RWPE1 (cell line): ENCODE data around the gene HOXA10.

Experiments
- CTCF ChIA-PET: fragments of 350-600 bp; sonication (Branson Sonifier 250); formaldehyde crosslinking; extraction: SDS; loops from one replicate; lab custom pipeline; 2021; lab: Yijun Ruan, JAX
- POLR2A ChIA-PET: fragments of 400-600 bp; formaldehyde crosslinking; extraction: SDS; loops from one replicate; lab custom pipeline; 2020; ENCODE audit warnings: antibody characterized with exemption; ENCODE audit not compliant: low non-redundant PET; lab: Yijun Ruan, JAX
- DNase-seq: peaks from one replicate; pipeline ENCODE4 v3.0.0; 2012; ENCODE audit warnings: low spot score
- H3K27ac ChIP-seq: fragments of 450-650 bp; 2 replicates; pipeline ENCODE4 v1.5.1; 2017
- CTCF ChIP-seq: fragments of 450-650 bp; conservative IDR thresholded peaks from 2 replicates; pipeline ENCODE4 v1.5.1; 2017; ENCODE audit warnings: low read depth, mild to moderate bottlenecking

HOXA10 gene

GRCh38 chr7:27200761-27201579 is 26.9 kb upstream of the HOXA10 start:
- ChIA-PET CTCF (interaction anchor here (0.6 to 1.3 kb wide), 3 partner anchors 376 to 720 kb away, joined by 3 read pairs; no protein-coding TSS in a partner anchor), POLR2A (interaction anchor here (0.6 kb wide), 1 partner anchor 230 kb away, joined by 3 read pairs; no protein-coding TSS in a partner anchor)
- no peak; the same call in 1 of the 2 replicates for TF ChIP-seq CTCF
- no peak for DNase-seq
- peak overlapping the region; percentile 90 for H3K27ac ChIP-seq

- ChIA-PET CTCF (interaction anchor here (0.6 to 1.6 kb wide), 6 partner anchors 376 to 896 kb away, joined by 3 to 4 read pairs (median 3); no protein-coding TSS in a partner anchor), POLR2A (interaction anchor here (0.6 kb wide), 1 partner anchor 231 kb away, joined by 3 read pairs; no protein-coding TSS in a partner anchor)
- TF ChIP-seq CTCF: no peak
- DNase-seq: no peak
- peak within 1 kb of the TSS; percentile 90 for H3K27ac ChIP-seq
These were observed 26.0 kb upstream of the HOXA10 start, which contains the start of gene HOXA13 for GRCh38 chr7:27199849-27200760. Gene HOXA13, minus strand, starts transcription at chr7:27200091. Its CDS starts 14 bp downstream, at chr7:27200077.

GRCh38 chr7:27198871-27199801 is 25.0 kb upstream of the HOXA10 start:
- no peak for TF ChIP-seq CTCF
- peak overlapping the region; percentile 90 for H3K27ac ChIP-seq
- no peak for DNase-seq
- POLR2A ChIA-PET: no interaction called here
- CTCF ChIA-PET: interaction anchor here (0.7 to 1.6 kb wide), 5 partner anchors 13 to 897 kb away, joined by 3 to 5 read pairs (median 3); no protein-coding TSS in a partner anchor

- ChIA-PET POLR2A (no interaction called here), CTCF (interaction anchor here (0.8 to 1.6 kb wide), 4 partner anchors 12 to 822 kb away, joined by 3 to 5 read pairs (median 4); no protein-coding TSS in a partner anchor)
- TF ChIP-seq CTCF: no peak
- peak overlapping the region; percentile 90 for H3K27ac ChIP-seq
- DNase-seq: no peak
These were observed 24.2 kb upstream of the HOXA10 start for GRCh38 chr7:27198138-27198841.

- no peak for TF ChIP-seq CTCF
- DNase-seq: no peak
- H3K27ac ChIP-seq: no peak overlapping the region
- ChIA-PET CTCF (interaction anchor here (0.8 kb wide), 1 partner anchor 823 kb away, joined by 3 read pairs; no protein-coding TSS in a partner anchor), POLR2A (no interaction called here)
These were observed 23.3 kb upstream of the HOXA10 start for GRCh38 chr7:27197137-27198042.
